KOPT-K1 (cell line): Measurements from ENCODE around the gene VAV2.

Experiments
- H3K27ac ChIP-seq: fragments of 200-600 bp; sonication (generic); 2 replicates; pipeline ENCODE4 v1.5.1; 2016; ENCODE audit warnings: antibody characterized with exemption, mild to moderate bottlenecking, low read depth, low read length; ENCODE audit not compliant: poor library complexity, severe bottlenecking
- H3K36me3 ChIP-seq: fragments of 200-600 bp; sonication (generic); 2 replicates; pipeline ENCODE4 v1.5.1; 2017; ENCODE audit warnings: antibody characterized with exemption, mild to moderate bottlenecking, low read length, moderate library complexity; ENCODE audit not compliant: insufficient read depth
- H3K9me3 ChIP-seq: fragments of 200-600 bp; sonication (generic); 2 replicates; pipeline ENCODE4 v1.5.1; 2017; ENCODE audit warnings: antibody characterized with exemption, low read length, mild to moderate bottlenecking; ENCODE audit not compliant: insufficient read depth, poor library complexity, severe bottlenecking

The VAV2 gene

GRCh38 chr9:133733796-133734533, 258.2 kb downstream of the VAV2 start:
- no peak overlapping the region for H3K27ac ChIP-seq
- no peaks in the 10 kb centered on the region for H3K36me3 ChIP-seq
- no peaks in the 10 kb centered on the region for H3K9me3 ChIP-seq

GRCh38 chr9:133733421-133733795, 258.7 kb downstream of the VAV2 start:
- H3K9me3 ChIP-seq, result no peaks in the 10 kb centered on the region
- no peak overlapping the region for H3K27ac ChIP-seq
- no peaks in the 10 kb centered on the region for H3K36me3 ChIP-seq

DNA sequence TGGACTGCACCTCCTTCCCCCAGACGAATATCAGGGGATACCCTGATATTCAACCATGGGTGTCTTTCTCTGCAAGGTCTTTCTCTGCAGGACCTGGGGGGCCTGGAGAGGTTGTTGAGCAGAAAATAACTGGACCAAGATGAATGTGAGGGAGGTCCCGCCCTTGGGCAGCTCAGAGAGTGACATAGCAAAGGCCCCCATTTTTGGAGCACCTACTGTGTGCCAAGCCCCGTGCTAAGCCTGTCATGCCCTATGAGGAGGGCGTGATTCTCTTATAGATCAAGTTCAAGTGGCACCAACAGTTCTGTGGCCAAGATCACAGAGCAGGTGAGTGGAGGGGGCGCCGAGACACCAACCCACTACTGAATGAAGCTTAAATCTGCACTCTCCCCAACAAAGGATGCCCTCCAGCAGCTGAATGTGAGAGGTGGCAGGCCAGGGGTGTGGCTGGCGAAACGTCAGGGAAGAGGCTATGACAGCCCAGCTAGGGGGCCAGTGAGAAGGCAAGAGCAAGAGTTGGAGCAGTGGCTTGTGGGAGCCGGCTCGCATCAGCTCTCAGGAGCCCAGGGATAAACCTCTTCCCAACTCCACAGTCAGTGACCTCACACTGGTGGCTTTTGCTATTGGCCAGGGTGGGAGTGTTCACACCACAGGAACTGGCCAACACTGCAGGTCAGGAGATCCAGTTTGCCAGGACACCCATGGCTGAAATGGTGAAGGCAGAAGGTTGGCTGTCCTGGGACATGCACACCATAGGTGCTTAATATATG, 259.3 kb downstream of the VAV2 start:
- no peaks in the 10 kb centered on the region for H3K36me3 ChIP-seq
- H3K9me3 ChIP-seq, result no peaks in the 10 kb centered on the region
- H3K27ac ChIP-seq, result no peak overlapping the region

GRCh38 chr9:133731876-133732638, 260.1 kb downstream of the VAV2 start:
- Histone ChIP-seq H3K9me3 (no peaks in the 10 kb centered on the region), H3K27ac (no peak overlapping the region), H3K36me3 (no peaks in the 10 kb centered on the region)

- H3K27ac ChIP-seq, result no peak overlapping the region
- H3K9me3 ChIP-seq, result no peaks in the 10 kb centered on the region
Observed at GRCh38 chr9:133730994-133731715, 261.0 kb downstream of the VAV2 start.

GRCh38 chr9:133729617-133730281, 262.4 kb downstream of the VAV2 start:
- no peaks in the 10 kb centered on the region for H3K36me3 ChIP-seq
- H3K9me3 ChIP-seq, result no peaks in the 10 kb centered on the region
- no peak overlapping the region for H3K27ac ChIP-seq

More at GRCh38 chr9:133730994-133731715, 261.0 kb downstream of the VAV2 start:
- H3K36me3 ChIP-seq, result no peaks in the 10 kb centered on the region

- Histone ChIP-seq H3K9me3 (no peaks in the 10 kb centered on the region), H3K27ac (no peak overlapping the region), H3K36me3 (no peaks in the 10 kb centered on the region)
Observed at GRCh38 chr9:133728856-133729616, 263.1 kb downstream of the VAV2 start.

- Histone ChIP-seq H3K9me3 (no peaks in the 10 kb centered on the region), H3K27ac (no peak overlapping the region)
Observed at GRCh38 chr9:133727876-133728441, 264.2 kb downstream of the VAV2 start.

DNA sequence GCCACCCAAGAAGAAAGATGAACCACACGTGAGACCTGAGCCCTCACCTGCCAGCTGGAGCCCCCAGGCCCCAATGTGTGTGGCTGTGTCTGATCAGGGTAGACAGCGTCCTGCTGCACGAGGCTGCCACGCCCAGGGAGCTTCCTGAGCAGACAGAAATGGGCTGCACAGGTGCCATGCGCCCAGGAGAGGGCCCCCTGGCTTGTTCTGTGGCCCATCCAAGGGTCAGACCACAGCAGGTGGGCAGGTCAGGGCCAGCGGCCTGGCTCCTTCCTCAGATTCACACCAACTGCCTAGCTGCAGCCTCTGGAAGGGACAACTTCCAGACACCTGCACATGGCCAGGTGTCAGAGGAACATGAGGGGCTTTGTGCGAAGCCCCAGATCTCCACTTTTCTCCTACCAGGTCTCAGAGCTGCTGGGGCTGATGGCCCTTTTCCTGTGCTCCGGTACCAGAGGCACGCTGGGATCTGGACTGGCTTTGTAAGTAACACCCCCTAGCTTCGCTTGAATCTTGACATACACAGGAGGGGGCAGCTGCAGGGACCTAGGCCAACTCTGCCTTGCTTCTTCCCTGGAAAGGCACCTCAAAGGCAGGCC, 264.7 kb downstream of the VAV2 start:
- no peaks in the 10 kb centered on the region for H3K9me3 ChIP-seq
- no peak overlapping the region for H3K27ac ChIP-seq
- no peaks in the 10 kb centered on the region for H3K36me3 ChIP-seq

More at GRCh38 chr9:133727876-133728441, 264.2 kb downstream of the VAV2 start:
- no peaks in the 10 kb centered on the region for H3K36me3 ChIP-seq

DNA sequence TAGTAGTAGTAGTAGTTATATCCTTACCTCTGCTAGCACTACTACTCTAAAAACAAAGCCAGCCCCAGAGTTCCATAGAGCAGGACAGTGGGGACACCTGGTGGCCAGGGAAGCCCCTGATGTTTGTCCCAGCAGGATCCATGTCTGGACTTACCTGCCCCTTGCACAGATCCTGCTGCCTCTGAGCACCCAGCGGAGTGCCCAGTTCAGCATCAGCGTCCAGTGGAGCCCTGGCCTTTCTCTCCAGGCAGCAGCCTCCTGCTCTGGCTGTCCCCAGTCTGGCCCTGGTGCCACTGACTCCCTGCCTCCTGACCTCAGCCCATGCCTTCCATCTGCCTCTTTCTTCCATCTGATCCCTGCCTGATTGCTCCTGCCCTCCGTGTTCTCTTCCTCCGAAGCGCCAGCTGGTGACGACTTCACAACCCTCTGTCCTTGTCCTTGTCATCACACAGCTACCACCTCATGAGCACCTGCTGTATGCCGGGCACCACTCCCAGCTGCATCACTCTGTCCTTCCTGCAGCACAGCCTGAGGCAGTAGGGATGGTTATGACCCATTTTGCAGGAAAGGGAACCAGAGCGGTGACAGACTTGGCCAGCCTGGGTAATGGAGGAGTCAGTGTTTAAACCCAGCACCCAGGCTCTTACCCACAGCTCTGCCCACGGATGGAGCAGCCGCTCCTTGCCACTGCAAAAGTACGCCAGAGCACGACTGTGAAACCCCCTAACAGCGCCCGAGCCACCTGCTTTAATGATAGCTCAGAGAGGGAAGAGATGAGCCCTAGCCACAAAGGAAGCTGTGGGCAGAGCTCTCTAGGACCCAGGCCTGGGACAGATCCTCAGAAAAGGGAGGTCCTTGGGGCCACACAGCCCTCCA, 265.5 kb downstream of the VAV2 start:
- Histone ChIP-seq H3K36me3 (no peaks in the 10 kb centered on the region), H3K9me3 (no peaks in the 10 kb centered on the region), H3K27ac (no peak overlapping the region)

GRCh38 chr9:133725886-133726285, 266.2 kb downstream of the VAV2 start:
- Histone ChIP-seq H3K36me3 (no peaks in the 10 kb centered on the region), H3K27ac (no peak overlapping the region), H3K9me3 (no peaks in the 10 kb centered on the region)

GRCh38 chr9:133718563-133719315, 273.4 kb downstream of the VAV2 start:
- Histone ChIP-seq H3K9me3 (no peaks in the 10 kb centered on the region), H3K27ac (no peak overlapping the region), H3K36me3 (no peaks in the 10 kb centered on the region)
